Stimulated activated memory B cell treated with anti-CD40 and anti-IgM and Interleukin-4, amounts not matched to agents 10 μg/mL and 1 μg/mL and 100 μg/mL, for 72 hours (primary cell): ENCODE results near the gene JARID2.
A peak's percentile ranks its signal among the peaks of the same experiment; 100 is the strongest.
"Not testable (repeated sequence)": the region's sequence is repeated elsewhere in the genome, so short reads cannot be mapped to it uniquely, and the experiment has no call there.

Experiments
- ATAC-seq: fragments of 150-1000 bp; cut with Tn5 transposase; 2 replicates; pipeline ENCODE4 v1.10.0; 2021
- H3K27ac Mint-ChIP-seq: one replicate; pipeline ENCODE4 v1.8.0; 2022; ENCODE audit warnings: mild to moderate bottlenecking, mixed read lengths
- H3K27me3 Mint-ChIP-seq: one replicate; pipeline ENCODE4 v1.8.0; 2022; ENCODE audit warnings: mixed read lengths
- H3K36me3 Mint-ChIP-seq: one replicate; pipeline ENCODE4 v1.8.0; 2022; ENCODE audit warnings: mixed read lengths
- H3K4me1 Mint-ChIP-seq: one replicate; pipeline ENCODE4 v1.8.0; 2022; ENCODE audit warnings: mixed read lengths
- H3K4me3 Mint-ChIP-seq: one replicate; pipeline ENCODE4 v1.8.0; 2022; ENCODE audit warnings: mild to moderate bottlenecking, moderate library complexity, mixed read lengths
- H3K9me3 Mint-ChIP-seq: one replicate; pipeline ENCODE4 v1.8.0; 2022; ENCODE audit warnings: mixed read lengths

JARID2 gene

DNA sequence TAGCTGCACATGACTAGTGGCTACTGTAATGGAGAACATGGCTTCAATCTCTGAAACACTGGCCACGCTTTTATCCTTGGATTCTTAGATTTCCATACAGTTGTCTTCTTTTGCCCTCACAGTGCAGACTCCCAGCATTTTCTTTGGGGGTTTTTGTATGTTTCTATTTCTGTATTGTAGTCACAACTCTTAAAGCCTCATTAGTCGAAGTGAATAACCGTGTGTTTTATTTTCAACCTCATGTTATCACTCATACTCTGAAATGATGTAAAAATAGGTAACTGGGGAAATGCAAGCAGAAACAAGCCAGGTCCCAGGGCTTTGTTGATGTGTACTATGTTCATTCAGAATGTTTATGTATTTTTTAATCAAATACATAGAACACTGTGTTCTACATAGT, 162.9 kb downstream of the JARID2 start:
- Mint-ChIP-seq H3K36me3 (peaks cover 18% of the 10 kb centered on the region), H3K4me3 (no peak overlapping the region), H3K4me1 (peaks cover 77% of the 10 kb centered on the region), H3K9me3 (no peaks in the 10 kb centered on the region), H3K27ac (no peak overlapping the region), H3K27me3 (no peaks in the 10 kb centered on the region)
- no peak for ATAC-seq

DNA sequence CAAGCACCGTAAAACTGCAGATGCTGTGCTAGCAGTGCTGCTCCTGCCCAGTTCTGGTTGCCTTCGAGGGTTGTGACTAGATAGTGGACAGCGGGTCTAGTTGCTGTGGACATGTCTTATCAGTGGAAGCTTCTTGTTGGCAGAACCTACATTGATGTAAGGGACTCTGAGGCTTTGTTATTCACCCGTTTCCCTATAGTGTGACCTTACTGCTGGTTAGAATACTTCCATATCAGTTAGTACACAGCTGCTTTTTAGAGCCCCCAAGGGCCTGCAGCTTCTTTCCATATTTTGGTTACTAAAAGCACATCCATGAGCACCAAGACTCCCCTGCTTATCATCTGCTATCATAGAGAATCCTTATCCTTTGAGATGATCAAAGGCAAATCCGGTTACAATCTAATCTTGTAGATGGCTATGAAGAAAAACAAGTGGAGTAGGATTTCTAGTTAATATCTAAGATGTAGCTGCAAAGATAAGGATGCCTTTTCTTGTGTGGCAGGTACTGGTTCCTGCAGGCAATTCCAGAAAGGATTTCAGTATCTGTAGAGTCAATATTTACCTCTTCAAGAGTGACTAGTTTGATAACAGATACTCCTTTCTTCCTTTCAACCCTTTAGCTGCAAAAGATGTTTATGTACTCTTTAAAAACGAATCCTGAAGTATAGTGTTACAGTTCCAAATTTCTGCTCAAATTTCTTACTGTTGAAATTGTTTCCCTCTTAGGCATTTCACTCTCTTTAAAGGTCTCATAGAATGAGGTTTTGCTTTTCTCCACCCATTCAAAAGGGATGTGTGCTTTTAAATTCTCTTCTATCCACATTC, 163.6 kb downstream of the JARID2 start:
- Mint-ChIP-seq H3K9me3 (no peaks in the 10 kb centered on the region), H3K4me3 (no peak overlapping the region), H3K27me3 (no peaks in the 10 kb centered on the region), H3K4me1 (peaks cover 72% of the 10 kb centered on the region), H3K27ac (peak overlapping the region; percentile 12), H3K36me3 (peaks cover 22% of the 10 kb centered on the region)
- no peak for ATAC-seq

DNA sequence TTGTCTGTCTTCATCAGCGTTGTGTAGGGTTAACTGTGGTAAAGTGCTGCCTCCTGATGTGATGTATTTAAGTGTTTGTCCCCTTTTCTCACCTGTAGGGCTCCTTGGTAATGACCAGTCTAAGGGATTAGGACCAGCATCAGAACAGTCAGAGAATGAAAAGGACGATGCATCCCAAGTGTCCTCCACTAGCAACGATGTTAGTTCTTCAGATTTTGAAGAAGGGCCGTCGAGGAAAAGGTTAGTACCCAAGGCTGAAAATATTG, 164.2 kb downstream of the JARID2 start:
- H3K27ac Mint-ChIP-seq = peak overlapping the region; percentile 12
- ATAC-seq = no peak
- H3K27me3 Mint-ChIP-seq = no peaks in the 10 kb centered on the region
- peaks cover 66% of the 10 kb centered on the region for H3K4me1 Mint-ChIP-seq
- peaks cover 25% of the 10 kb centered on the region for H3K36me3 Mint-ChIP-seq
- no peak overlapping the region for H3K4me3 Mint-ChIP-seq
- no peaks in the 10 kb centered on the region for H3K9me3 Mint-ChIP-seq

DNA sequence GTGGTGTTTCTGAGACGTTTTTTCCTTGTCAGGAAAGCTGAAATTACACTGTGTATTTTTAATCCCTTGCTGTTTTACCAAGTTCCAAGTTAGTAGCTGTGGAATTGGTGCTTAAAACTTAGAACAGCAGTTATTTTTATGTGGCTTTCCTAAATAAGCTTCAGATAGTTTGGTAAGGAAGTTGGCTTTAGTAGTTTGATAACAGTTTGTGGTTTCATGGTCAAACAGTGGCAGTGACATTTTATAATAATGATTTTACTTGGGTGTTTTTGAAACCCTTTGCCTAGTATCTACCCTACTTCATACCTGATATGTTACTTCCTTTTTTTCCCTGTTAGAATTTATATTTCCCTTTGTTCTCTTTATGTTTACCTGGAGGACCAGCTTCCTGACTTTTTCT, 164.9 kb downstream of the JARID2 start:
- no peak for ATAC-seq
- Mint-ChIP-seq H3K36me3 (peaks cover 25% of the 10 kb centered on the region), H3K4me3 (no peak overlapping the region), H3K4me1 (peaks cover 59% of the 10 kb centered on the region), H3K27me3 (no peaks in the 10 kb centered on the region), H3K9me3 (no peaks in the 10 kb centered on the region), H3K27ac (peak overlapping the region; percentile 59)

DNA sequence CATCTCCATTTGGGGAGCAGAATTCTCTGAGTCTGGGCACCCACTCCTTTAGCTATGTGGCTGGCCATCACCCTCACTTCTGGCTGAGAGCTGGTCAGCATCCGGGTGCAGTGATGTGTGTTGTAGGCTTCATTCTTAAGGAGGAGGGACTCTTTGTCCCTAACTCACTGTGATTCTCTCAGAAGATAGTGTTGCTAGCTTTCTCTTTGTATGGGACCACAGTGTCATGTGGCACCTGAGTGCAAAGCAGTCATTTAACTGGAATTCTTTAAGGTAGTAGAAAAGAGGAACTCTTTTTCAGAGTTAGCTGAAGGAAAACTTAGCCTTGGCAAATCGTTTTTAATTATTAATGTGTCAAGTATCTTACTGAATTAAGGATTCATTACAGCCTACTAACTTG, 165.9 kb downstream of the JARID2 start:
- no peak for ATAC-seq
- Mint-ChIP-seq H3K9me3 (peaks cover 2% of the 10 kb centered on the region), H3K27me3 (no peaks in the 10 kb centered on the region), H3K4me3 (no peak overlapping the region), H3K36me3 (peaks cover 28% of the 10 kb centered on the region), H3K27ac (peak overlapping the region; percentile 59), H3K4me1 (peaks cover 54% of the 10 kb centered on the region)

DNA sequence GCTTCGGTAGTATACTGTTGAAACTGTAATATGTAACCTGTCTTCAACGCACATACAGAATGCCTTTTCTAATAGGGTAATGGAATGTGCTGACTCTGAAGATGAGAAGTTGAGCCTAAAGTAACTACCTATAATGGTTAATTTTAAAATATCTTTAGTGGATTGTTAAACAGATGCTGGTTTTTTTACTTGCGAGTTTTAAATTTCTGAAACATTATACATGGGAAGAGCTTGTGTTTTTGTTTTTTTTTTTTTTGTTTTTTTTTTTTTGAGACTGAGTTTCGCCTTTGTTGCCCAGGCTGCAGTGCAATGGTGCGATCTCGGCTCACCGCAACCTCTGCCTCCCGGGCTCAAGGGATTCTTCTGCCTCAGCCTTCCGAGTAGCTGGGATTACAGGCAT, 166.9 kb downstream of the JARID2 start:
- H3K27ac Mint-ChIP-seq = no peak overlapping the region
- H3K36me3 Mint-ChIP-seq = peaks cover 33% of the 10 kb centered on the region
- H3K4me1 Mint-ChIP-seq = peaks cover 53% of the 10 kb centered on the region
- H3K27me3 Mint-ChIP-seq = no peaks in the 10 kb centered on the region
- peaks cover 5% of the 10 kb centered on the region for H3K9me3 Mint-ChIP-seq
- no peak for ATAC-seq
- no peak overlapping the region for H3K4me3 Mint-ChIP-seq

DNA sequence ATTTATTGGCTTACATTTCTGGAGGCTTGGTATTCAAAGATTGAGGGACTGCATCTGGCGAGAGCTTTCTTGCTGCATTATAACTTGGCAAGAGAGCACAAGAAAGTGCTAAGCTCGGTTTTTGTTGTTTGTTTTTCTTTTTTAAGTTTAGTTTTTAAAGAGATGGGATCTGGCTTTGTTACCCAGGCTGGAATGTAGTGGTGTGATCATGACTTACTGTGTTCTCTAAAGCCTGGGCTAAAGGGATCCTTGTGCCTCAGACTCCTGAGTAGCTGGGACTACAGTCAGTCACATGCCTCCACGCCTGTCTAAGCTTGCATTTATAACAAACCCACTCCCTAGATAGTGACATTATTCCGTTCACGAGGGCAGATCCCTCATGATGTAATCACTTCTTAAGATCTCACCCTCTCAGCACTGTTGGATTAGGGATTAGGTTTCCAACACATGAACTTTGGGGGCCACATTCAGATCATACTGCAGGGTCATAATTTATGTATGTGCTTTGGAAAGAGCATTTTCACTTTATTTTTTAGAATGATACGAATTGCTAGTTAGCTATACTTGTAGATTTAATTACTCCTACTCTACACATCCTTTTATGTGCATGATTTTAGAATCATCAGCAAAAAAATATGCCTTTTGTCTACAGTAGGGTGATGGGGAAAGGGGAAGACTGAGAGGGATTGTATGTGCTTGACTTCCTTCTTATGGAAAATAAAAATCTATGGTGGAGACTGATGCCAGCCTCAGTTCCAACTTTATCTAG, 167.8 kb downstream of the JARID2 start:
- no peak for ATAC-seq
- Mint-ChIP-seq H3K36me3 (peaks cover 39% of the 10 kb centered on the region), H3K27me3 (no peaks in the 10 kb centered on the region), H3K4me3 (no peak overlapping the region), H3K27ac (peak overlapping the region; percentile 27), H3K4me1 (peaks cover 47% of the 10 kb centered on the region), H3K9me3 (peaks cover 5% of the 10 kb centered on the region)

DNA sequence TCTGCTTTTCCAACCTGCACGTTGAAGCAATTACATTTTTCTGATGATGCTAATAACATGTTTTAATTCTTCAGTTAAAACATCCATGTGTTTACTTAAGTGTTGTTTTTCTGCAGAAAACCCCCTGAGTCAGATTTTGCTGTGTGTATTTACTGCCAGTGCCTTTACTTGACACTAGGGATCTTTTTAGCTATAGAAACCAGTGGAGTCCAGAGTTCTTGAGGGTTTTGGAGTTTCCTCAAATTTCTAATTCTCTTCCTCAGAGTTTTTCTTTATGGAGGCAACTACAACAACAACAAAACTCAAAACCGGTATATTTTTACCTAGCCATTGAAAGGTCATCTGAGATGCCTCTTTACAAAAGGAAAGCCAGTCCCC, 168.4 kb downstream of the JARID2 start:
- H3K36me3 Mint-ChIP-seq = peaks cover 42% of the 10 kb centered on the region
- no peak overlapping the region for H3K4me3 Mint-ChIP-seq
- no peaks in the 10 kb centered on the region for H3K27me3 Mint-ChIP-seq
- H3K9me3 Mint-ChIP-seq = peaks cover 5% of the 10 kb centered on the region
- peaks cover 42% of the 10 kb centered on the region for H3K4me1 Mint-ChIP-seq
- ATAC-seq = no peak
- H3K27ac Mint-ChIP-seq = peak overlapping the region; percentile 27

DNA sequence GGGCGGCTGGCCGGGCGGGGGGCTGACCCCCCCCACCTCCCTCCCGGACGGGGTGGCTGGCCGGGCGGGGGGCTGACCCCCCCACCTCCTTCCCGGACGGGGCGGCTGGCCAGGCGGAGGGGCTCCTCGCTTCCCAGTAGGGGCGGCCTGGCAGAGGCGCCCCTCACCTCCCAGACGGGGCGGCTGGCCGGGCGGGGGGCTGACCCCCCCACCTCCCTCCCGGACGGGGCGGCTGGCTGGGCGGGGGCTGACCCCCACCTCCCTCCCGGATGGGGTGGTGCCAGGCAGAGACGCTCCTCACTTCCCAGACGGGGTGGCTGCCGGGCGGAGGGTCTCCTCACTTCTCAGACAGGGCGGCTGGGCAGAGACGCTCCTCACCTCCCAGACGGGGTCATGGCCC, 169.8 kb downstream of the JARID2 start:
- H3K27ac Mint-ChIP-seq, H3K9me3 Mint-ChIP-seq, H3K4me3 Mint-ChIP-seq, ATAC-seq, H3K27me3 Mint-ChIP-seq: not testable (repeated sequence)
- Mint-ChIP-seq H3K4me1 (peaks cover 31% of the 10 kb centered on the region), H3K36me3 (peaks cover 53% of the 10 kb centered on the region)

DNA sequence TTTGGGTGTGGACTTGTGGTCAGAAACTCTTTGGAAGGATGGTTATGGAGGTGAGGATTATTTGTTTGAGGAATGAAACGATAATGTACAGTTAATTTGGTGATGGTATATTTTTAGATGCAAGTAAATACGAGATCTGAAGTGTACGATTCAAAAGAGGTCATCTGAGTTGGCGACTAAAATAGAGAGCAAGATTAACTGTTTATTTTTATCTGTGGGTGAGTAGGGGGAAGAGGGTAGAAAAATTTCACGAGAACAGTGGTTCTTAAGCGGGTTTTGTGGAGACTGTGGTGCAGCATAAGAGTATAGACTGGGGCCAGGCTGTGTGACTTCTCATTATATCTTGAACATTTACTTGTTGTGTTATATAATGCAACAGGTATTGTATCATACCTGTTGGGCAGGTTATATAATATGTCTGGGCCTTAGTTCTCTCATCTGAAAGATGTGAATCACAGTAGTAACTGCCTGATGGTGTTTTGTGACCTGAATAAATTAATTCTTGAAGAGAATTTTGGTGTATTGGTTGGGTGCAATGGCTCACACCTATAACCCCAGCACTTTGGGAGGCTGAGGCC, 171.2 kb downstream of the JARID2 start:
- ATAC-seq = no peak
- Mint-ChIP-seq H3K9me3 (peaks cover 5% of the 10 kb centered on the region), H3K4me1 (peaks cover 31% of the 10 kb centered on the region), H3K27me3 (no peaks in the 10 kb centered on the region), H3K36me3 (peaks cover 46% of the 10 kb centered on the region), H3K27ac (no peak overlapping the region), H3K4me3 (no peak overlapping the region)

DNA sequence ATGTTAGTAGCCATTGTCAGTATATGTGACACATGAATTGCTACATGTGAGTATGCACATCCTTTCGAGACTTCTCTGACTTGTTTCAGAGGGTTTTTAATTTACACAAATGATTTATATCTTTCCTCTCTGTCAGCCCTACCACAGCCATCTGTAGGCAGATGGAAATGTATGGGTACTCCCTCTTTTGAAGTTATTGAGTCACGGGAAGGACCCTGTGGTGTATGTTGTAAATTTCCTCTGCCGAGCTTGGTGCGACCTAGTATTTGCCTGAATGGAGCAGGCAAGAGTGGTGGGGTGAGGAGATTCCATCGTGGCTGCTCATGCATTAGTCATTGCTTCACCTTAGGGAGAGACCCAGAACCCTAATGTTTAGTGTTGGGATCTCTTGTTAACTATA, 171.9 kb downstream of the JARID2 start:
- peaks cover 32% of the 10 kb centered on the region for H3K4me1 Mint-ChIP-seq
- peaks cover 43% of the 10 kb centered on the region for H3K36me3 Mint-ChIP-seq
- ATAC-seq = no peak
- H3K27ac Mint-ChIP-seq = no peak overlapping the region
- H3K9me3 Mint-ChIP-seq = peaks cover 5% of the 10 kb centered on the region
- no peak overlapping the region for H3K4me3 Mint-ChIP-seq
- no peaks in the 10 kb centered on the region for H3K27me3 Mint-ChIP-seq

DNA sequence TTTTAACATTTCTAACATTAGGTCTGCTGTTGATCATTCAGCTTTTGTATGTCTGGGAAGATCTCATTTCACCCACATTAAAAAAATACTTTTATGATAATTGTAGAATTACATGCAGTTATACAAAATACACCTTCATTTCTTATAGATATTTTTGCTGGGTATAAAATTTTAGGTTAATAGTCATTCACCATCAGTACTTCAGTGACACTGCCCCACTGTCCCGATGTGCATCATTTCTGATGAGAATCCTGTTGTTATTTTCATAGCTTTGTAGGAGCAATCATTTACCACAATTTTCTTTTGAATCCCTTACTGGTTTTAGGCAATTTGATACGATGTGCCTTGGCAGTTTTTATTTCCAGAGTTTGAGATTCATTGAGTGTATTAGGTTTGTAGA, 173.6 kb downstream of the JARID2 start:
- Mint-ChIP-seq H3K9me3 (peaks cover 5% of the 10 kb centered on the region), H3K36me3 (peaks cover 51% of the 10 kb centered on the region), H3K27me3 (no peaks in the 10 kb centered on the region), H3K4me1 (peaks cover 45% of the 10 kb centered on the region), H3K4me3 (no peak overlapping the region), H3K27ac (no peak overlapping the region)
- no peak for ATAC-seq

DNA sequence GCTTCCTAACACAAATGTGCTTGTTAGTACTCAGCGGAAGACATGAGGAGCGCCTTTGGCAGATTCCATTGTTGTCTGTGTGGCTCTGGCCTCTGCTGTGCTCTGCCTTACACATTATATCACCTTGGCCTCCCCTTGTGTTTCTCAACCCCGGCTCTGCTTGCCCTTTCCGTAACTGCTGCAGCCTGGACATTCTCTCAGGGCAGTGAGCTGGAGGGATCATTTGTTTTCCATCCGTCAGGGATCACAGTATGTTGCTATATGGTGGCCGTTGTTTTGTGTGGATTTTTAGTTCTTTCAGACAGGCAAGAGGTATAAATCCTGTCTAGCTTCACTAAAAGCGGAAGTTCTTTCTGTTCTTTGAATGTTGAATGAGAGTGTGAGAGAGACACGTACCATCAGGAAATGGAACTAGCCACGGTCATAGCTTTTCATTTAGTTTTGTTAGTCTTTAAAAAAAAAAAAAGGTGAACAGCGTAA, 175.1 kb downstream of the JARID2 start:
- peak; percentile 94 for ATAC-seq
- Mint-ChIP-seq H3K36me3 (peaks cover 59% of the 10 kb centered on the region), H3K27me3 (no peaks in the 10 kb centered on the region), H3K4me3 (peak overlapping the region; percentile 30), H3K4me1 (peaks cover 52% of the 10 kb centered on the region), H3K27ac (peak overlapping the region; percentile 76), H3K9me3 (peaks cover 5% of the 10 kb centered on the region)

DNA sequence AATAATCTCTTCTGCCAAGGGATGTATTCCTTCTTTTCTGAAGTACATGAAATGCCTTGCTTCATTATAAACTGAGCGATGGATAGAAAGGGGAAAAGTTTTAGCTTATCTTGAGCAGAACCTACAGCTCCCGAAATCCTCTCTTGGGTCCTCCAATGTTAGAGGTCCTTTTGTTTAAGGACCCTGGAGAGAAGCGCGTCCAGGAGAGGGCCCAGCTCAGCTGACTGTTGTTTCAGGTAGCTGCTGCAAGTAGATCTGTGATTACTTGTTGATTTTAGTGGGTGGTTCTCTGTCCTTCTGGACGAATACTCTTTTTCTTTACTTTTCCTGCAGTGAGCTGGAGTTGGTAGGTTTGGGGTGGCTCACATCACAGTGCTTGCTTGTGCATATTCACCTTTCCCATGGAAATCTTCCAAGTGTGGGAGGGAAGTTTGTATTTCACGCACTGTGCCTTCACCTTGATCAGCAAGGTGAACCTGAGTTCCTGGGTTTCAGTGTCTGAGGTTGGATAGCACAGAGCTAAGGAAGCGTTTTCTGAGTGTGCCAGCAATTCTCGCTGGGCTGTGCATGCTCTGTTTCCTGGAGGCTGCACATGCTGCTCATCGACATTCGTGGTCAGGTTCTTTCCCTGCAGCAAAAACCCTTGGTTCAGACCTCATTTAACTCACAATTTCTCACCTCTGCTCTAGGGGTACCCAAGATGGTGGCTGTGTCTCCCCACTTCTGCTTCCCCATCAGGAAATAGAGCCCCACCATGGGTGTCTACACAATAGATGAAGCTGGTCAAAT, 176.3 kb downstream of the JARID2 start:
- no peak overlapping the region for H3K4me3 Mint-ChIP-seq
- no peaks in the 10 kb centered on the region for H3K27me3 Mint-ChIP-seq
- ATAC-seq = peak; percentile 48
- H3K4me1 Mint-ChIP-seq = peaks cover 58% of the 10 kb centered on the region
- H3K36me3 Mint-ChIP-seq = peaks cover 54% of the 10 kb centered on the region
- peak overlapping the region; percentile 76 for H3K27ac Mint-ChIP-seq
- no peaks in the 10 kb centered on the region for H3K9me3 Mint-ChIP-seq
